Stomach (tissue), 4 donors: ENCODE measurements around the gene BLTP3B.

Experiments used
- POLR2A ChIP-seq, 4 donors: fragments of 450-650 bp; IDR thresholded peaks; one replicate each; pipeline ENCODE4 v1.6.1; 2016; ENCODE audit warnings: antibody characterized with exemption in 4 of 4, control low read depth in 2 of 4, mild to moderate bottlenecking in 1 of 4, moderate library complexity in 1 of 4
- POLR2AphosphoS5 ChIP-seq, 3 donors: sonication (generic); formaldehyde crosslinking; IDR thresholded peaks; one replicate each; pipeline ENCODE4 v1.6.1; 2016; ENCODE audit warnings: antibody characterized with exemption in 3 of 3
- TF ChIP-seq, protein P1 (sequence below), 7 experiments: fragments of 450-650 bp in 4 of 7; fragments of 200-600 bp in 3 of 7; sonication (generic) in 3 of 7; IDR thresholded peaks; one replicate each; pipeline ENCODE4 v1.5.1; 2016 to 2019; ENCODE audit warnings: antibody characterized with exemption in 7 of 7, control low read depth in 2 of 7, mild to moderate bottlenecking in 1 of 7

DNA sequence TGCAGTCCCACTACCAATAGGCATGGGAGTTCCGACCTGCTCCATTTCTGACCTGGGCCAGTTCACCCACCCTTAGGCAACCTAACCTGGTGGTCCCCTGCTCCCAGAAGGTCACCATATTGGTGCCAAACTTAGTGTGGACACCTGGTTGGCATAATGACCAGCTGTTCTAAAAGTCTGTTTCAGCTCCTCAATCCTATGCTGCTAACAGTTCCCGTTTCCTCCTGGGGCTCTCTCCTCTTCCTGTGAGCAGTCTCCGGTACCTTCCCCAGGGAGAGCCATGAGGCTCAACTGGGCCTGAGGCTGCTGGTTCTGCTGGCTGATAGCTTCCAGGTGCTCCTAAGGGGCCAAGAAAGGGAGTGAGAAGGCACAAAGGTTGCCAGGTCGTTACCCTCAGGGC, 15.9 kb upstream of the BLTP3B start:
- TF ChIP-seq POLR2A (IDR thresholded peaks at IDR 0.05) (no peak), POLR2AphosphoS5 (IDR thresholded peaks at IDR 0.05) (no peak)
- TF ChIP-seq, protein P1, sequence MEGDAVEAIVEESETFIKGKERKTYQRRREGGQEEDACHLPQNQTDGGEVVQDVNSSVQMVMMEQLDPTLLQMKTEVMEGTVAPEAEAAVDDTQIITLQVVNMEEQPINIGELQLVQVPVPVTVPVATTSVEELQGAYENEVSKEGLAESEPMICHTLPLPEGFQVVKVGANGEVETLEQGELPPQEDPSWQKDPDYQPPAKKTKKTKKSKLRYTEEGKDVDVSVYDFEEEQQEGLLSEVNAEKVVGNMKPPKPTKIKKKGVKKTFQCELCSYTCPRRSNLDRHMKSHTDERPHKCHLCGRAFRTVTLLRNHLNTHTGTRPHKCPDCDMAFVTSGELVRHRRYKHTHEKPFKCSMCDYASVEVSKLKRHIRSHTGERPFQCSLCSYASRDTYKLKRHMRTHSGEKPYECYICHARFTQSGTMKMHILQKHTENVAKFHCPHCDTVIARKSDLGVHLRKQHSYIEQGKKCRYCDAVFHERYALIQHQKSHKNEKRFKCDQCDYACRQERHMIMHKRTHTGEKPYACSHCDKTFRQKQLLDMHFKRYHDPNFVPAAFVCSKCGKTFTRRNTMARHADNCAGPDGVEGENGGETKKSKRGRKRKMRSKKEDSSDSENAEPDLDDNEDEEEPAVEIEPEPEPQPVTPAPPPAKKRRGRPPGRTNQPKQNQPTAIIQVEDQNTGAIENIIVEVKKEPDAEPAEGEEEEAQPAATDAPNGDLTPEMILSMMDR (IDR thresholded peaks at IDR 0.05), result no peak
